Parathyroid adenoma (tissue), 2 donors: ENCODE results near the gene AGPAT2.

Experiments
- H2AFZ ChIP-seq: fragments of 300-600 bp; sonication (generic); one replicate; pipeline ENCODE4 v1.7.0; 2017; ENCODE audit warnings: antibody characterized with exemption, mild to moderate bottlenecking
- H3K27ac ChIP-seq: fragments of 300-600 bp; sonication (generic); one replicate; pipeline ENCODE4 v1.7.0; 2017
- H3K27me3 ChIP-seq: fragments of 300-600 bp; sonication (generic); one replicate; pipeline ENCODE4 v1.7.0; 2017; ENCODE audit warnings: low read length; ENCODE audit not compliant: control insufficient read depth, insufficient read depth
- H3K36me3 ChIP-seq: fragments of 300-600 bp; sonication (generic); one replicate; pipeline ENCODE4 v1.7.0; 2017; ENCODE audit warnings: low read length; ENCODE audit not compliant: control insufficient read depth, insufficient read depth
- H3K4me1 ChIP-seq: fragments of 300-600 bp; sonication (generic); one replicate; pipeline ENCODE4 v1.7.0; 2017; ENCODE audit warnings: control low read depth
- H3K4me2 ChIP-seq: fragments of 300-600 bp; sonication (generic); one replicate; pipeline ENCODE4 v1.7.0; 2017; ENCODE audit warnings: low read length
- H3K4me3 ChIP-seq: fragments of 300-600 bp; sonication (generic); one replicate; pipeline ENCODE4 v1.7.0; 2017; ENCODE audit warnings: low read depth, low read length
- H3K79me2 ChIP-seq: fragments of 300-600 bp; sonication (generic); one replicate; pipeline ENCODE4 v1.7.0; 2017; ENCODE audit warnings: control low read depth
- H3K9ac ChIP-seq: fragments of 300-600 bp; sonication (generic); one replicate; pipeline ENCODE4 v1.7.0; 2017; ENCODE audit warnings: mild to moderate bottlenecking
- H3K9me3 ChIP-seq: fragments of 300-600 bp; sonication (generic); one replicate; pipeline ENCODE4 v1.7.0; 2017; ENCODE audit warnings: low read length; ENCODE audit not compliant: control insufficient read depth
- CTCF ChIP-seq: fragments of 300-600 bp; sonication (generic); IDR thresholded peaks from one replicate; pipeline ENCODE4 v1.7.0; 2017; ENCODE audit warnings: antibody characterized with exemption, mild to moderate bottlenecking
- donor health status: primary hyperparathyroidism.

Gene AGPAT2

GRCh38 chr9:136644343-136644592 is 43.0 kb downstream of the AGPAT2 start:
- TF ChIP-seq CTCF = no peak
- Histone ChIP-seq H2AFZ (no peak overlapping the region), H3K4me2 (peak overlapping the region; percentile 11), H3K27ac (peak overlapping the region; percentile 24), H3K9me3 (no peaks in the 10 kb centered on the region), H3K79me2 (no peaks in the 10 kb centered on the region), H3K4me1 (no peaks in the 10 kb centered on the region), H3K27me3 (peaks cover 4% of the 10 kb centered on the region), H3K36me3 (no peaks in the 10 kb centered on the region), H3K9ac (no peak overlapping the region), H3K4me3 (peak overlapping the region; percentile 22)

GRCh38 chr9:136643596-136644342 is 43.5 kb downstream of the AGPAT2 start:
- Histone ChIP-seq H3K9me3 (no peaks in the 10 kb centered on the region), H3K79me2 (no peaks in the 10 kb centered on the region), H3K36me3 (no peaks in the 10 kb centered on the region), H3K27ac (peak overlapping the region; percentile 24), H3K4me1 (no peaks in the 10 kb centered on the region), H3K4me3 (peak overlapping the region; percentile 22), H3K4me2 (peak overlapping the region; percentile 11), H3K27me3 (peaks cover 4% of the 10 kb centered on the region), H3K9ac (no peak overlapping the region), H2AFZ (no peak overlapping the region)
- no peak for TF ChIP-seq CTCF

- Histone ChIP-seq H3K79me2 (no peaks in the 10 kb centered on the region), H3K9me3 (no peaks in the 10 kb centered on the region), H3K27me3 (peaks cover 4% of the 10 kb centered on the region), H3K9ac (no peak overlapping the region), H3K4me2 (no peak overlapping the region), H3K27ac (no peak overlapping the region), H3K36me3 (no peaks in the 10 kb centered on the region), H2AFZ (no peak overlapping the region), H3K4me1 (no peaks in the 10 kb centered on the region), H3K4me3 (no peak overlapping the region)
- no peak for TF ChIP-seq CTCF
These were observed 44.8 kb downstream of the AGPAT2 start for GRCh38 chr9:136642439-136642921.

GRCh38 chr9:136640171-136641111 is 46.8 kb downstream of the AGPAT2 start:
- Histone ChIP-seq H3K4me3 (no peak overlapping the region), H3K27ac (no peak overlapping the region), H2AFZ (no peak overlapping the region), H3K27me3 (peaks cover 4% of the 10 kb centered on the region), H3K79me2 (no peaks in the 10 kb centered on the region), H3K36me3 (no peaks in the 10 kb centered on the region), H3K4me1 (no peaks in the 10 kb centered on the region), H3K9ac (no peak overlapping the region), H3K9me3 (no peaks in the 10 kb centered on the region), H3K4me2 (no peak overlapping the region)
- TF ChIP-seq CTCF = no peak
